ENCODE measurements around the gene GHDC.
"Not testable (repeated sequence)": the region's sequence is repeated elsewhere in the genome, so short reads cannot be mapped to it uniquely, and the experiment has no call there.

GHDC gene

GRCh38 chr17:42193969-42194899, at the start of gene GHDC:
Gene GHDC, minus strand, starts transcription at chr17:42194494. Its CDS starts 913 bp downstream, at chr17:42193581.
- in situ Hi-C loops (cut with MboI; ENCODE audit: low pct_unique_long_range_greater_than_20kb, low sequenced_read_pairs, unreplicated experiment) = no loop called here
- no peak for TF ChIP-seq CTCF (IDR thresholded peaks at IDR 0.05; ENCODE audit: extremely low read depth, insufficient read depth, missing control alignments)
- peak; percentile 88 for DNase-seq (ENCODE audit: low spot score)

- no peak for DNase-seq (ENCODE audit: low spot score)
- in situ Hi-C loops (cut with MboI; ENCODE audit: low pct_unique_long_range_greater_than_20kb, low sequenced_read_pairs, unreplicated experiment) = no loop called here
- no peak for TF ChIP-seq CTCF (IDR thresholded peaks at IDR 0.05; ENCODE audit: extremely low read depth, insufficient read depth, missing control alignments)
Measured at GRCh38 chr17:42243493-42243982, 49.2 kb upstream of the GHDC start.

- no peak for TF ChIP-seq CTCF (IDR thresholded peaks at IDR 0.05; ENCODE audit: extremely low read depth, insufficient read depth, missing control alignments)
- no peak for DNase-seq (ENCODE audit: low spot score)
- in situ Hi-C loops (cut with MboI; ENCODE audit: low pct_unique_long_range_greater_than_20kb, low sequenced_read_pairs, unreplicated experiment) = no loop called here
Measured at GRCh38 chr17:42241871-42242270, 47.6 kb upstream of the GHDC start.

GRCh38 chr17:42240863-42241262, 46.6 kb upstream of the GHDC start:
- DNase-seq (ENCODE audit: low spot score); in situ Hi-C loops (cut with MboI; ENCODE audit: low pct_unique_long_range_greater_than_20kb, low sequenced_read_pairs, unreplicated experiment): not testable (repeated sequence)

- TF ChIP-seq CTCF (IDR thresholded peaks at IDR 0.05; ENCODE audit: extremely low read depth, insufficient read depth, missing control alignments) = no peak
- no peak for DNase-seq (ENCODE audit: low spot score)
- in situ Hi-C loops (cut with MboI; ENCODE audit: low pct_unique_long_range_greater_than_20kb, low sequenced_read_pairs, unreplicated experiment) = no loop called here
Measured at GRCh38 chr17:42240201-42240600, 45.9 kb upstream of the GHDC start.

GRCh38 chr17:42239576-42239975, 45.3 kb upstream of the GHDC start:
- DNase-seq (ENCODE audit: low spot score); in situ Hi-C loops (cut with MboI; ENCODE audit: low pct_unique_long_range_greater_than_20kb, low sequenced_read_pairs, unreplicated experiment): not testable (repeated sequence)

GRCh38 chr17:42236760-42237159, 42.5 kb upstream of the GHDC start:
- DNase-seq (ENCODE audit: low spot score) = no peak
- no peak for TF ChIP-seq CTCF (IDR thresholded peaks at IDR 0.05; ENCODE audit: extremely low read depth, insufficient read depth, missing control alignments)
- in situ Hi-C loops (cut with MboI; ENCODE audit: low pct_unique_long_range_greater_than_20kb, low sequenced_read_pairs, unreplicated experiment) = no loop called here

Measured in GM13977 (cell line).